H9 (cell line): ENCODE measurements around the gene LMOD3. TPM values are rescaled to one million over a fixed set of nuclear protein-coding genes. Genes with fewer than 3 reads are reported as not detected.

Experiments
- DNase-seq: peaks from one replicate; pipeline ENCODE4 v3.0.0-alpha.2; 2017
- H2AFZ ChIP-seq: one replicate; pipeline ENCODE4 v1.6.1; 2013; ENCODE audit warnings: mild to moderate bottlenecking, low read length, control low read depth, moderate library complexity
- H2AK5ac ChIP-seq: 2 replicates; pipeline ENCODE4 v1.6.1; 2013; ENCODE audit warnings: low read length, control low read depth, mixed read lengths; ENCODE audit not compliant: insufficient read length
- H2BK120ac ChIP-seq: one replicate; pipeline ENCODE4 v1.6.1; 2013; ENCODE audit warnings: low read depth, mild to moderate bottlenecking, low read length, control low read depth, inconsistent platforms; ENCODE audit not compliant: poor library complexity, severe bottlenecking
- H2BK12ac ChIP-seq: 2 replicates; pipeline ENCODE4 v1.6.1; 2013; ENCODE audit warnings: low read length, control low read depth, mixed read lengths, low read depth; ENCODE audit not compliant: insufficient read length
- H2BK15ac ChIP-seq: 2 replicates; pipeline ENCODE4 v1.6.1; 2013; ENCODE audit warnings: low read depth, low read length, control low read depth
- H2BK20ac ChIP-seq: one replicate; pipeline ENCODE4 v1.6.1; 2013; ENCODE audit warnings: low read depth, mild to moderate bottlenecking, low read length, control low read depth, inconsistent platforms; ENCODE audit not compliant: poor library complexity, severe bottlenecking
- H2BK5ac ChIP-seq: 2 replicates; pipeline ENCODE4 v1.6.1; 2013; ENCODE audit warnings: low read length, control low read depth, mixed read lengths; ENCODE audit not compliant: insufficient read length
- H3K14ac ChIP-seq: 2 replicates; pipeline ENCODE4 v1.6.1; 2013; ENCODE audit warnings: low read length, control low read depth; ENCODE audit not compliant: insufficient read depth
- H3K18ac ChIP-seq: 2 replicates; pipeline ENCODE4 v1.6.1; 2013; ENCODE audit warnings: low read depth, mild to moderate bottlenecking, mixed read lengths, low read length, control low read depth; ENCODE audit not compliant: insufficient read length
- H3K23ac ChIP-seq: 2 replicates; pipeline ENCODE4 v1.6.1; 2013; ENCODE audit warnings: low read length, control low read depth, mixed read lengths, low read depth; ENCODE audit not compliant: insufficient read length
- H3K23me2 ChIP-seq: 2 replicates; pipeline ENCODE4 v1.6.1; 2013; ENCODE audit warnings: low read depth, mild to moderate bottlenecking, mixed read lengths, low read length, control low read depth; ENCODE audit not compliant: insufficient read length, poor library complexity, severe bottlenecking
- H3K27ac ChIP-seq: 2 replicates; pipeline ENCODE4 v1.5.1; 2013; ENCODE audit warnings: low read length, control low read depth, mixed read lengths, low read depth; ENCODE audit not compliant: insufficient read length
- H3K27me3 ChIP-seq: 2 replicates; pipeline ENCODE4 v1.6.1; 2013; ENCODE audit warnings: low read length, control low read depth, inconsistent platforms; ENCODE audit not compliant: insufficient read depth
- H3K4ac ChIP-seq: 2 replicates; pipeline ENCODE4 v1.6.1; 2013; ENCODE audit warnings: low read depth, mild to moderate bottlenecking, control low read depth, inconsistent platforms, low read length, moderate library complexity
- H3K4me1 ChIP-seq: 2 replicates; pipeline ENCODE4 v1.6.1; 2013; ENCODE audit warnings: low read length, control low read depth, inconsistent platforms; ENCODE audit not compliant: insufficient read depth
- H3K4me2 ChIP-seq: 2 replicates; pipeline ENCODE4 v1.6.1; 2013; ENCODE audit warnings: low read length, control low read depth, mixed read lengths; ENCODE audit not compliant: insufficient read length, insufficient read depth
- H3K56ac ChIP-seq: 2 replicates; pipeline ENCODE4 v1.6.1; 2013; ENCODE audit warnings: low read depth, mild to moderate bottlenecking, mixed read lengths, low read length, control low read depth; ENCODE audit not compliant: insufficient read length
- H3K79me1 ChIP-seq: 2 replicates; pipeline ENCODE4 v1.6.1; 2013; ENCODE audit warnings: low read depth, mild to moderate bottlenecking, moderate library complexity, low read length, control low read depth, inconsistent platforms; ENCODE audit not compliant: insufficient read depth, poor library complexity, severe bottlenecking
- H3K79me2 ChIP-seq: 2 replicates; pipeline ENCODE4 v1.6.1; 2013; ENCODE audit warnings: low read length, control low read depth, inconsistent platforms; ENCODE audit not compliant: insufficient read depth
- H3K9ac ChIP-seq: 2 replicates; pipeline ENCODE4 v1.6.1; 2013; ENCODE audit warnings: low read length, control low read depth, mixed read lengths; ENCODE audit not compliant: insufficient read length; ENCODE audit errors: extremely low read depth
- H3K9me3 ChIP-seq: one replicate; pipeline ENCODE4 v1.6.1; 2013; ENCODE audit warnings: low read depth, low read length, inconsistent platforms; ENCODE audit not compliant: control insufficient read depth
- H3T11ph ChIP-seq: one replicate; pipeline ENCODE4 v1.6.1; 2013; ENCODE audit warnings: mild to moderate bottlenecking, low read length, control low read depth, inconsistent platforms
- H4K20me1 ChIP-seq: one replicate; pipeline ENCODE4 v1.6.1; 2013; ENCODE audit not compliant: control insufficient read depth, insufficient read length, insufficient read depth
- H4K5ac ChIP-seq: 2 replicates; pipeline ENCODE4 v1.6.1; 2013; ENCODE audit warnings: low read depth, mild to moderate bottlenecking, mixed read lengths, low read length, control low read depth; ENCODE audit not compliant: insufficient read length
- H4K8ac ChIP-seq: replicated peaks from 2 replicates; pipeline ENCODE4 v1.6.1; 2013; ENCODE audit warnings: low read length, control low read depth, mixed read lengths, low read depth; ENCODE audit not compliant: insufficient read length
- H4K91ac ChIP-seq: 2 replicates; pipeline ENCODE4 v1.6.1; 2013; ENCODE audit warnings: low read depth, mild to moderate bottlenecking, moderate library complexity, mixed read lengths, low read length, control low read depth; ENCODE audit not compliant: insufficient read length
- H3K27ac Mint-ChIP-seq, 3 experiments: 2 replicates in 2 of 3; 3 replicates in 1 of 3; pipeline ENCODE4 v1.8.0; 2020 to 2021; ENCODE audit warnings: mixed read lengths in 3 of 3, mild to moderate bottlenecking in 1 of 3, moderate library complexity in 1 of 3
- H3K27me3 Mint-ChIP-seq: 2 replicates; pipeline ENCODE4 v1.8.0; 2021; ENCODE audit warnings: low read depth, mild to moderate bottlenecking, moderate library complexity, mixed read lengths
- H3K36me3 Mint-ChIP-seq, 3 experiments: 2 replicates in 2 of 3; 3 replicates in 1 of 3; pipeline ENCODE4 v1.8.0; 2020 to 2021; ENCODE audit warnings: low read depth in 3 of 3, mixed read lengths in 3 of 3; ENCODE audit not compliant: insufficient read depth in 1 of 3
- H3K4me1 Mint-ChIP-seq, 2 experiments: 2 replicates each; pipeline ENCODE4 v1.8.0; 2020; ENCODE audit warnings: mixed read lengths in 2 of 2
- H3K4me3 Mint-ChIP-seq, 2 experiments: 2 replicates in 1 of 2; 3 replicates in 1 of 2; pipeline ENCODE4 v1.8.0; 2020 to 2021; ENCODE audit warnings: mild to moderate bottlenecking in 2 of 2, mixed read lengths in 2 of 2, moderate library complexity in 1 of 2
- H3K9me3 Mint-ChIP-seq, 2 experiments: 2 replicates in 1 of 2; 3 replicates in 1 of 2; pipeline ENCODE4 v1.8.0; 2020; ENCODE audit warnings: mild to moderate bottlenecking in 2 of 2, mixed read lengths in 2 of 2, moderate library complexity in 1 of 2
- CTCF ChIP-seq: fragments of 200-600 bp; sonication (generic); conservative IDR thresholded peaks from 3 replicates; pipeline ENCODE4 v1.8.0; 2021; ENCODE audit warnings: antibody characterized with exemption, mild to moderate bottlenecking
- WGBS: extraction: QIAGEN DNeasy Blood & Tissue Kit; methylation state at CpG from one replicate; pipeline ENCODE4 v1.1.7; 2013; ENCODE audit warnings: missing lambda C conversion rate, low lambda C conversion rate, mixed read lengths; ENCODE audit not compliant: insufficient read length; ENCODE audit errors: extremely low coverage; 5-methylcytosine and 5-hydroxymethylcytosine counted together
- total RNA-seq: library from RNA; stranded (reverse); gene quantifications from 2 replicates; pipeline ENCODE4 v1.2.1, GENCODE V29; 2021

Gene LMOD3
- total RNA-seq, 1 experiment from 2014 or later, result not detected

- Histone ChIP-seq H2BK12ac (no peak overlapping the region), H3K79me2 (no peaks in the 10 kb centered on the region), H3K4me1 (no peaks in the 10 kb centered on the region; the same call in 1 of the 2 replicates), H4K5ac (no peak overlapping the region), H3K4me2 (no peak overlapping the region), H3T11ph (no peak overlapping the region), H3K9ac (no peak overlapping the region), H3K18ac (no peak overlapping the region), H3K27me3 (no peaks in the 10 kb centered on the region), H2AK5ac (no peak overlapping the region), H3K4ac (no peak overlapping the region), H3K56ac (no peak overlapping the region), H2BK15ac (no peak overlapping the region), H2BK120ac (no peak overlapping the region), H3K23ac (no peak overlapping the region), H3K9me3 (no peaks in the 10 kb centered on the region), H3K27ac (no peak overlapping the region), H2AFZ (no peak overlapping the region), H4K20me1 (no peaks in the 10 kb centered on the region), H4K8ac (no peak overlapping the region), H2BK5ac (no peak overlapping the region), H2BK20ac (no peak overlapping the region), H4K91ac (no peak overlapping the region), H3K79me1 (no peaks in the 10 kb centered on the region), H3K23me2 (no peaks in the 10 kb centered on the region), H3K14ac (no peak overlapping the region)
- WGBS, result 100% methylated on average over 3 of the region's 5 CpGs
- Mint-ChIP-seq H3K9me3 (no peaks in the 10 kb centered on the region), H3K36me3 (no peaks in the 10 kb centered on the region), H3K27ac (no peak overlapping the region), H3K4me1 (peaks cover 0 to 6% of the 10 kb centered on the region in 2 experiments; a peak in 2 of 4 replicates), H3K4me3 (no peak overlapping the region), H3K27me3 (no peaks in the 10 kb centered on the region)
- TF ChIP-seq CTCF, result no peak
- no peak for DNase-seq
Measured at GRCh38 chr3:69119681-69120080, 2.7 kb downstream of the LMOD3 start.
